Endothelial cell of umbilical vein (primary cell): ENCODE data around the gene PTTG1IP. TPM values are rescaled to one million over a fixed set of nuclear protein-coding genes. Genes with fewer than 3 reads are reported as not detected.

Source experiments
- BruUV-seq: library from RNA; stranded (reverse); fragments of 400-500 nt; replicated peaks from 2 replicates; lab custom pipeline; 2021; lab: Mats Ljungman, UMichigan
- CTCF ChIA-PET: fragments of 300-600, 350-600 bp; sonication (Branson Sonifier 250); formaldehyde crosslinking; loops from one replicate; lab custom pipeline; 2021; ENCODE audit warnings: antibody characterized with exemption, inconsistent platforms; lab: Charles Lee
- POLR2A ChIA-PET: fragments of 300-600, 350-600 bp; sonication (Branson Sonifier 250); formaldehyde crosslinking; loops from one replicate; lab custom pipeline; 2021; ENCODE audit warnings: antibody characterized with exemption, inconsistent platforms; lab: Charles Lee
- DNase-seq: peaks from one replicate; pipeline ENCODE4 v3.0.0-alpha.2; 2011; ENCODE audit warnings: low read depth, low spot score
- FAIRE-seq: peaks from 2 replicates; lab custom pipeline; 2011; peaks lifted over from hg19 to GRCh38; lab: Jason Lieb, UNC
- H2AFZ ChIP-seq: 2 replicates; pipeline ENCODE4 v1.6.0; 2012; ENCODE audit warnings: low read depth, low read length, control low read depth, inconsistent platforms
- H3K27ac ChIP-seq: 2 replicates; pipeline ENCODE4 v1.5.1; 2011; ENCODE audit warnings: low read depth, mild to moderate bottlenecking, control low read depth, low read length, moderate library complexity; ENCODE audit not compliant: insufficient read depth
- H3K27me3 ChIP-seq, 2 experiments: 2 replicates each; pipeline versions ENCODE4 v1.6.0 to v1.6.1; 2011; ENCODE audit warnings: low read length in 2 of 2, mixed read lengths in 1 of 2; ENCODE audit not compliant: control insufficient read depth in 2 of 2, insufficient read depth in 2 of 2
- H3K36me3 ChIP-seq, 2 experiments: 2 replicates in 1 of 2; 3 replicates in 1 of 2; pipeline ENCODE4 v1.5.1; 2011; ENCODE audit warnings: low read length in 2 of 2, mild to moderate bottlenecking in 1 of 2, moderate library complexity in 1 of 2; ENCODE audit not compliant: control insufficient read depth in 2 of 2, insufficient read depth in 2 of 2; ENCODE audit errors: extremely low read depth in 1 of 2
- H3K4me1 ChIP-seq: 3 replicates; pipeline ENCODE4 v1.5.1; 2011; ENCODE audit warnings: mild to moderate bottlenecking, low read length; ENCODE audit not compliant: control insufficient read depth, insufficient read depth; ENCODE audit errors: extremely low read depth
- H3K4me2 ChIP-seq: 2 replicates; pipeline ENCODE4 v1.6.1; 2011; ENCODE audit warnings: low read length, control low read depth, mixed read lengths; ENCODE audit not compliant: insufficient read depth
- H3K4me3 ChIP-seq, 3 experiments: fragments of 200-600 bp in 1 of 3; sonication (generic), shearing (Covaris generic) in 1 of 3; replicated peaks in 1 of 3; 2 replicates each; pipeline ENCODE4 v1.5.1; 2011 to 2016; ENCODE audit warnings: control low read depth in 3 of 3, low read length in 3 of 3, mild to moderate bottlenecking in 2 of 3, inconsistent platforms in 1 of 3, low read depth in 1 of 3, moderate library complexity in 1 of 3; ENCODE audit not compliant: insufficient read depth in 1 of 3
- H3K79me2 ChIP-seq: 2 replicates; pipeline ENCODE4 v1.6.0; 2012; ENCODE audit warnings: low read length, inconsistent platforms; ENCODE audit not compliant: control insufficient read depth, insufficient read depth
- H3K9ac ChIP-seq: replicated peaks from 2 replicates; pipeline ENCODE3; 2011; ENCODE audit warnings: low read length, control low read depth; ENCODE audit not compliant: insufficient read depth; ENCODE audit errors: extremely low read depth
- H3K9me1 ChIP-seq: replicated peaks from 3 replicates; pipeline ENCODE4 v1.6.0; 2011; ENCODE audit warnings: mild to moderate bottlenecking, low read length; ENCODE audit not compliant: control insufficient read depth, insufficient read depth; ENCODE audit errors: extremely low read depth
- H3K9me3 ChIP-seq: replicated peaks from 2 replicates; pipeline ENCODE4 v1.5.1; 2012; ENCODE audit warnings: low read length, inconsistent platforms; ENCODE audit not compliant: control insufficient read depth, insufficient read depth
- H4K20me1 ChIP-seq: replicated peaks from 2 replicates; pipeline ENCODE3; 2011; ENCODE audit warnings: mild to moderate bottlenecking, low read length; ENCODE audit not compliant: control insufficient read depth, insufficient read depth; ENCODE audit errors: extremely low read depth
- EZH2 ChIP-seq: IDR thresholded peaks from 2 replicates; pipeline ENCODE4 v1.6.1; 2012; ENCODE audit warnings: borderline replicate concordance, low read depth, mild to moderate bottlenecking, moderate library complexity, low read length, inconsistent platforms; ENCODE audit not compliant: severe bottlenecking
- FOS ChIP-seq: IDR thresholded peaks from 2 replicates; pipeline ENCODE4 v1.6.1; 2011; ENCODE audit warnings: mild to moderate bottlenecking, low read length, moderate library complexity, borderline replicate concordance; ENCODE audit not compliant: insufficient read depth
- GATA2 ChIP-seq: IDR thresholded peaks from 2 replicates; pipeline ENCODE4 v1.7.0; 2011; ENCODE audit warnings: low read depth, mild to moderate bottlenecking, moderate library complexity, mixed read lengths, low read length; ENCODE audit not compliant: insufficient read length, insufficient read depth
- JUN ChIP-seq: IDR thresholded peaks from 2 replicates; pipeline ENCODE4 v1.6.1; 2011; ENCODE audit warnings: borderline replicate concordance, low read depth; ENCODE audit not compliant: insufficient read length, insufficient read depth
- MYC ChIP-seq: IDR thresholded peaks from one replicate; pipeline ENCODE4 v1.6.1; 2011; ENCODE audit warnings: mild to moderate bottlenecking, low read depth, low read length
- POLR2A ChIP-seq: IDR thresholded peaks from 2 replicates; pipeline ENCODE4 v1.6.1; 2012; ENCODE audit warnings: low read depth, mild to moderate bottlenecking, control low read depth, low read length
- POLR2AphosphoS5 ChIP-seq: IDR thresholded peaks from 2 replicates; pipeline ENCODE4 v1.6.1; 2012; ENCODE audit warnings: low read depth, mild to moderate bottlenecking, control low read depth, low read length, moderate library complexity; ENCODE audit not compliant: insufficient read depth
- dilution Hi-C: fragments of 300-500 bp; cut with MboI; formaldehyde crosslinking; loops from one replicate; pipeline ENCODE4 v1.15.0; 2019; ENCODE audit warnings: low sequenced_read_pairs; ENCODE audit not compliant: extremely low pct_ligation_motif_present
- intact Hi-C: fragments of 100-400 bp; cut with micrococcal nuclease; formaldehyde crosslinking; loops from one replicate; pipeline ENCODE4 v1.10.0; 2022
- polyA plus RNA-seq, 4 experiments: library from polyadenylated mRNA; depleted of rRNA in 3 of 4; stranded (reverse) in 3 of 4; unstranded in 1 of 4; fragments of >200 nt; gene quantifications; 2 replicates each; pipeline versions ENCODE4 v1.2.1 to v1.2.3, GENCODE V29; 2011 to 2012; ENCODE audit warnings: missing spikeins in 1 of 4
- total RNA-seq: library from RNA; stranded (reverse); gene quantifications from 2 replicates; pipeline ENCODE4 v1.2.3, GENCODE V29; 2021
- TF ChIP-seq, protein P1 (sequence below), 2 donors: IDR thresholded peaks; 1 replicate in 1 of 2; 2 replicates in 1 of 2; pipeline ENCODE4 v1.5.1; 2011; ENCODE audit warnings: low read length in 2 of 2, mild to moderate bottlenecking in 2 of 2, moderate library complexity in 2 of 2, control low read depth in 1 of 2, inconsistent platforms in 1 of 2, low read depth in 1 of 2; ENCODE audit not compliant: insufficient read depth in 1 of 2; ENCODE audit errors: extremely low read depth in 1 of 2
- TF ChIP-seq, protein P2 (sequence below): IDR thresholded peaks from 2 replicates; pipeline ENCODE4 v1.6.1; 2011; ENCODE audit not compliant: insufficient read depth, insufficient read length

The PTTG1IP gene
- total and polyA plus RNA-seq, 2 donors (not counting 3 experiments of a cell fraction or from before 2014, with no cell fraction given), result 342 to 415 TPM

DNA sequence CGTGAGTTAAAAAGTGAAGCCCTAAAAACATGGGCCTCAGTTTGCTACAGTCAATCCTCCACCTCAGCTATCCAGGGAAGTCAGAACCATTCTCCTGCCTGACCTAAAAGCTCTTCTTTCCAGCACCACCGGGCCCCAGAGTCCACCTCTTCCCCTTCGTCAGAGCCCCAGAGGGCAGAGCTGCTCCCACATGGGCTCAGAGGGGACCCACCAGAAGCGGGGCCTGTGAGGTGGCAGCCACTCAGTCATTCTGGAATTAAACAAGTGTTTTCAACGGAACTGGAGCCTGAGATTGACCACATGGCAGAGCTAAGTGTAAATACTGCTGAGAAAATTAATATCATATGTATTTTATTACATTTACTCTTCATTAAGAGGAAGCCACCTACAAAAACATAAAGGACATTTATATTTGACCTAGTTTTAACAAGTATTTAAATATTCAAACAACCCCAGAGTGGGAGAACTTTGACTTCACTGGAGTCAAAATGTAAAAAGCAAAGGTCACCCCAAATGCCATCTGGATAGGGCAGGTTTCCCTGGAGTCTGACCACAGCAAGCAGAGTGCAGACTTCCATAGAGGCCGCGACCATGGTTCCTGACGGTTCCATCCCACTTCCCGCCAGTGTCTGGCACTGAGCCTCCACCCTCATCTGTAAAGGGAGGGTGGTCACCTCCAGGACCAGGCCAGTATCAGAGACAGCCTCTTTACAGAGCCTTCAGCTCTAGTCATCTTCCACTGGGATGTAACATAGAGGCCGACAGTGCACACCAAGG is 57.5 kb downstream of the PTTG1IP start:
- TF ChIP-seq GATA2 (no peak), JUN (no peak), MYC (no peak), POLR2A (no peak), FOS (no peak), EZH2 (no peak), POLR2AphosphoS5 (no peak)
- TF ChIP-seq, protein P1, sequence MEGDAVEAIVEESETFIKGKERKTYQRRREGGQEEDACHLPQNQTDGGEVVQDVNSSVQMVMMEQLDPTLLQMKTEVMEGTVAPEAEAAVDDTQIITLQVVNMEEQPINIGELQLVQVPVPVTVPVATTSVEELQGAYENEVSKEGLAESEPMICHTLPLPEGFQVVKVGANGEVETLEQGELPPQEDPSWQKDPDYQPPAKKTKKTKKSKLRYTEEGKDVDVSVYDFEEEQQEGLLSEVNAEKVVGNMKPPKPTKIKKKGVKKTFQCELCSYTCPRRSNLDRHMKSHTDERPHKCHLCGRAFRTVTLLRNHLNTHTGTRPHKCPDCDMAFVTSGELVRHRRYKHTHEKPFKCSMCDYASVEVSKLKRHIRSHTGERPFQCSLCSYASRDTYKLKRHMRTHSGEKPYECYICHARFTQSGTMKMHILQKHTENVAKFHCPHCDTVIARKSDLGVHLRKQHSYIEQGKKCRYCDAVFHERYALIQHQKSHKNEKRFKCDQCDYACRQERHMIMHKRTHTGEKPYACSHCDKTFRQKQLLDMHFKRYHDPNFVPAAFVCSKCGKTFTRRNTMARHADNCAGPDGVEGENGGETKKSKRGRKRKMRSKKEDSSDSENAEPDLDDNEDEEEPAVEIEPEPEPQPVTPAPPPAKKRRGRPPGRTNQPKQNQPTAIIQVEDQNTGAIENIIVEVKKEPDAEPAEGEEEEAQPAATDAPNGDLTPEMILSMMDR (IDR thresholded peaks at IDR 0.05; ENCODE audit: extremely low read depth in 1 of 2, insufficient read depth in 1 of 2, low read depth in 1 of 2, low read length in 2 of 2), result no peak
- TF ChIP-seq, protein P2, sequence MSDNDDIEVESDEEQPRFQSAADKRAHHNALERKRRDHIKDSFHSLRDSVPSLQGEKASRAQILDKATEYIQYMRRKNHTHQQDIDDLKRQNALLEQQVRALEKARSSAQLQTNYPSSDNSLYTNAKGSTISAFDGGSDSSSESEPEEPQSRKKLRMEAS, result no peak
- Histone ChIP-seq H3K9me1 (no peaks in the 10 kb centered on the region), H3K36me3 (peaks cover 2 to 7% of the 10 kb centered on the region in 2 experiments), H3K27ac (no peak overlapping the region), H3K9ac (no peak overlapping the region), H3K4me3 (no peak overlapping the region), H3K4me1 (peaks cover 4% of the 10 kb centered on the region), H2AFZ (no peak overlapping the region), H4K20me1 (no peaks in the 10 kb centered on the region), H3K4me2 (no peak overlapping the region), H3K79me2 (peaks cover 61% of the 10 kb centered on the region), H3K27me3 (no peaks in the 10 kb centered on the region), H3K9me3 (no peaks in the 10 kb centered on the region)
- TSS peak; percentile 35 for BruUV-seq
- POLR2A ChIA-PET, result no interaction called here
- DNase-seq, result no peak
- intact Hi-C loops (no loop called here), dilution Hi-C loops (no loop called here)
- FAIRE-seq, result no peak
- CTCF ChIA-PET, result interaction anchor here (0.6 to 1.0 kb wide), 2 partner anchors 116 to 117 kb away, joined by 3 read pairs; no protein-coding TSS in a partner anchor
